Measurements from ENCODE around the gene MTUS2. TPM values are rescaled to one million over a fixed set of nuclear protein-coding genes. Genes with fewer than 3 reads are reported as not detected.

The MTUS2 gene
- total and polyA plus RNA-seq, 4 donors, result under 0.01 to 0.70 (median 0.15) TPM

GRCh38 chr13:29266261-29266660 is 446.1 kb downstream of the MTUS2 start:
- Histone ChIP-seq H3K27me3 (ENCODE audit: control insufficient read depth in 4 of 4, insufficient read depth in 4 of 4, low read length in 3 of 4) (no peaks in the 10 kb centered on the region), H3K27ac (ENCODE audit: low read depth in 1 of 2, low read length in 2 of 2) (no peak overlapping the region), H3K9me3 (ENCODE audit: control insufficient read depth in 4 of 4, low read length in 3 of 4) (no peaks in the 10 kb centered on the region), H3K4me3 (ENCODE audit: low read depth in 1 of 3, low read length in 3 of 3) (no peak overlapping the region), H3K9ac (ENCODE audit: low read depth in 1 of 2, low read length in 2 of 2) (no peak overlapping the region), H3K36me3 (ENCODE audit: control insufficient read depth in 4 of 4, insufficient read depth in 3 of 4, low read depth in 1 of 4, low read length in 3 of 4) (no peaks in the 10 kb centered on the region), H3K4me1 (ENCODE audit: control insufficient read depth in 4 of 4, insufficient read depth in 4 of 4, low read length in 3 of 4) (no peaks in the 10 kb centered on the region)
- WGBS, result 60% methylated on average over 2 of the region's 2 CpGs
- DNase-seq (ENCODE audit: low spot score), result no peak
- TF ChIP-seq HNF4G (IDR thresholded peaks at IDR 0.05), result no peak
- TF ChIP-seq FOXA2 (IDR thresholded peaks at IDR 0.05), result no peak
- peak; percentile 37 for TF ChIP-seq CTCF (IDR thresholded peaks at IDR 0.05; ENCODE audit: low read depth, low read length, missing input control)
- peak; percentile 59 to 68 for TF ChIP-seq RAD21 (IDR thresholded peaks at IDR 0.05)
- no peak for TF ChIP-seq REST (IDR thresholded peaks at IDR 0.05)

DNA sequence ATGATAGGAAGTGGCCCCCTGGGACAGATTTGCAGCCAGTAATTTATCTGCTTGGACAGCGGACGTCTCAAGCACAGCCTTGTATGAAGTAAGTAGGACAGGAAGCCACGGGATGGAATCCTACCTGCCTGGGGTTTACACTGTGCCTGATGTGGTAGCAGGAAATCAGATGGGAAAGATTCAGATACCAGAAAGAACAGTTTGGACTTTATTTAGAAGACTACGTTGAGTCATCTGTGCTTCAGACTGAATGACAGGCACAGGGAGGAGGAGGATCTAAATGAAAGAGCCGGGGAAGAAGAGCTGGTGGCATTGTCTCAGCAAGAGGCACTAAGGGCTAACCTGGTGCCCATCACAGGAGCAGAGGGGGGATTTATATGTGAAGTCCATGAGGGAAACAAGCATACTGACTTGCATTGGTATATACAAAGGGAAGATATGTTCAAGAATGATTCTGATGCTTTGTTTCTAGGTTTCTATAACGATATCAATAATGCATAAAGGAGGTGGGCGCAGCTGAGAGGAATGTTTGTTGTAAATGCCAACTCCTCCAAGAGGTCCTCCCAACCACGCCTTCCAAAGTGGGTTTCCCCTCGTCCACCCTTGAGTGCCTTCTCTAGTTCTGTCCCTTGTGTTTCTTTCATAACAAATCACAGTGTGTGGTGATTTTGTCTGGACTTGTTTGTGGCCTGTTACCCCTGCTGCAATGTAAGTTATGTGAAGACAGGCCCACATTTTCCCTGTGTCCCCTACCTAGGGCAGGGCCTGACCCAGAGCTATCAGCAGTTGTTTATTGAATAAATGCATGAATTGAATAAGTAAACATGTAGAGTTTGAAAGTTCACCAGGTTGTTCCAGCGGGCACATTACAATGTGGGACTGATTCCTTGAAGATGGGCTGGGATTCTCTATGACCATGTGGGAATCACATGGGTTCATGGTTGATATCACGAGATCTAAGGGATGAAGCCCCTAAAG is 446.9 kb downstream of the MTUS2 start:
- Histone ChIP-seq H3K4me3 (ENCODE audit: low read depth in 1 of 3, low read length in 3 of 3) (no peak overlapping the region), H3K4me1 (ENCODE audit: control insufficient read depth in 4 of 4, insufficient read depth in 4 of 4, low read length in 3 of 4) (no peaks in the 10 kb centered on the region), H3K27me3 (ENCODE audit: control insufficient read depth in 4 of 4, insufficient read depth in 4 of 4, low read length in 3 of 4) (no peaks in the 10 kb centered on the region), H3K9ac (ENCODE audit: low read depth in 1 of 2, low read length in 2 of 2) (no peak overlapping the region), H3K27ac (ENCODE audit: low read depth in 1 of 2, low read length in 2 of 2) (no peak overlapping the region), H3K36me3 (ENCODE audit: control insufficient read depth in 4 of 4, insufficient read depth in 3 of 4, low read depth in 1 of 4, low read length in 3 of 4) (no peaks in the 10 kb centered on the region), H3K9me3 (ENCODE audit: control insufficient read depth in 4 of 4, low read length in 3 of 4) (no peaks in the 10 kb centered on the region)
- DNase-seq (ENCODE audit: low spot score), result no peak
- no peak for TF ChIP-seq SP1 (IDR thresholded peaks at IDR 0.05)
- no peak for TF ChIP-seq YY1 (IDR thresholded peaks at IDR 0.05)
- no peak for TF ChIP-seq TAF1 (conservative IDR thresholded peaks at IDR 0.05)
- no peak for TF ChIP-seq ZBTB33 (IDR thresholded peaks at IDR 0.05)
- no peak for TF ChIP-seq HNF4G (IDR thresholded peaks at IDR 0.05)
- TF ChIP-seq JUND (IDR thresholded peaks at IDR 0.05), result no peak
- TF ChIP-seq, protein P1, sequence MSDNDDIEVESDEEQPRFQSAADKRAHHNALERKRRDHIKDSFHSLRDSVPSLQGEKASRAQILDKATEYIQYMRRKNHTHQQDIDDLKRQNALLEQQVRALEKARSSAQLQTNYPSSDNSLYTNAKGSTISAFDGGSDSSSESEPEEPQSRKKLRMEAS (IDR thresholded peaks at IDR 0.05), result no peak
- no peak for TF ChIP-seq REST (IDR thresholded peaks at IDR 0.05)
- TF ChIP-seq HNF4A (conservative IDR thresholded peaks at IDR 0.05), result no peak
- 81% methylated on average over 11 of the region's 11 CpGs for WGBS
